Suprapubic skin (tissue), 4 donors: ENCODE results near the gene RPS27.

ENCODE experiments used
- CTCF ChIP-seq, 2 donors: fragments of 200-600 bp in 1 of 2; fragments of 450-650 bp in 1 of 2; sonication (generic) in 1 of 2; IDR thresholded peaks; one replicate each; pipeline ENCODE4 v1.5.1; 2016 to 2019; ENCODE audit warnings: antibody characterized with exemption in 2 of 2, mild to moderate bottlenecking in 1 of 2, moderate library complexity in 1 of 2
- EP300 ChIP-seq: sonication (generic); formaldehyde crosslinking; IDR thresholded peaks from one replicate; pipeline ENCODE4 v1.6.1; 2017; ENCODE audit warnings: antibody characterized with exemption
- POLR2AphosphoS5 ChIP-seq, 3 donors: sonication (generic); formaldehyde crosslinking; IDR thresholded peaks; one replicate each; pipeline ENCODE4 v1.6.1; 2017; ENCODE audit warnings: antibody characterized with exemption in 3 of 3

GRCh38 chr1:154006136-154006535 is 15.6 kb downstream of the RPS27 start:
- TF ChIP-seq CTCF (IDR thresholded peaks at IDR 0.05): no peak
- no peak for TF ChIP-seq EP300
- no peak for TF ChIP-seq POLR2AphosphoS5 (IDR thresholded peaks at IDR 0.05)
